ENCODE data around the gene KRT71. TPM values are rescaled to one million over a fixed set of nuclear protein-coding genes. Genes with fewer than 3 reads are reported as not detected.

Gene KRT71
- total RNA-seq, 4 donors from 2014 or later: 0.32 to 61.7 (median 1.6) TPM; not detected in 1

DNA sequence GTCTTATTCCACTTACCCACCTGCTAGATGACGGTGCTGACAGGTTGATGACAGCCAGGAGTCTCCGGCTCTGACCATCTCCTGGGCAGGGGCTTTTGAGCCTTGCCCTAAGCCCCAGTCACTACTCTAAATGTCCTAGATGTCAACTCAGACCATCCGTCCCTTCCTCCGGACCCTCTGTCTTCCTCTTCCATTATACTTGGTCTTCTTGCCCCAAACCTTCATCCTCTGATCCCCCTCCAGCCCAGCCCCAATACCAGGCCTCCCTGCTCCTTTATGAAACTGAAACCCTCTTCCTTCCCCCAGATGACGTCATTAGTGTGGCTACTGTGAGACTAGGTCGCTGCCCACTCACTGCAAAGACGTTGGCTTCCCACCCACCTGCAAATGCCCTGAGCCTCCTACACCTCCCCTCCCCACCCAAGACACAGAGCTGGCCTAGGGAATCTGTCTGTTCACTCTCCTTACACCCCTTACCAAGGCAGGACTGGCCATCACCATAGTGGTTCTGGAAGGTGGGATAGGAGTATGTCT is 10.1 kb downstream of the KRT71 start:
- intact Hi-C loops (cut with DNase I; ENCODE audit: low total_unique reads): no loop called here
- TF ChIP-seq, protein P1, sequence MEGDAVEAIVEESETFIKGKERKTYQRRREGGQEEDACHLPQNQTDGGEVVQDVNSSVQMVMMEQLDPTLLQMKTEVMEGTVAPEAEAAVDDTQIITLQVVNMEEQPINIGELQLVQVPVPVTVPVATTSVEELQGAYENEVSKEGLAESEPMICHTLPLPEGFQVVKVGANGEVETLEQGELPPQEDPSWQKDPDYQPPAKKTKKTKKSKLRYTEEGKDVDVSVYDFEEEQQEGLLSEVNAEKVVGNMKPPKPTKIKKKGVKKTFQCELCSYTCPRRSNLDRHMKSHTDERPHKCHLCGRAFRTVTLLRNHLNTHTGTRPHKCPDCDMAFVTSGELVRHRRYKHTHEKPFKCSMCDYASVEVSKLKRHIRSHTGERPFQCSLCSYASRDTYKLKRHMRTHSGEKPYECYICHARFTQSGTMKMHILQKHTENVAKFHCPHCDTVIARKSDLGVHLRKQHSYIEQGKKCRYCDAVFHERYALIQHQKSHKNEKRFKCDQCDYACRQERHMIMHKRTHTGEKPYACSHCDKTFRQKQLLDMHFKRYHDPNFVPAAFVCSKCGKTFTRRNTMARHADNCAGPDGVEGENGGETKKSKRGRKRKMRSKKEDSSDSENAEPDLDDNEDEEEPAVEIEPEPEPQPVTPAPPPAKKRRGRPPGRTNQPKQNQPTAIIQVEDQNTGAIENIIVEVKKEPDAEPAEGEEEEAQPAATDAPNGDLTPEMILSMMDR (IDR thresholded peaks at IDR 0.05): no peak
- no peak for TF ChIP-seq POLR2A (IDR thresholded peaks at IDR 0.05)
- WGBS, 2 donors: 78 to 82% methylated on average over 7 of the region's 7 CpGs
- no peak overlapping the region for H3K4me3 ChIP-seq (ENCODE audit: low read depth, poor library complexity, severe bottlenecking)
- no peak for DNase-seq (ENCODE audit: low spot score in 2 of 2)

DNA sequence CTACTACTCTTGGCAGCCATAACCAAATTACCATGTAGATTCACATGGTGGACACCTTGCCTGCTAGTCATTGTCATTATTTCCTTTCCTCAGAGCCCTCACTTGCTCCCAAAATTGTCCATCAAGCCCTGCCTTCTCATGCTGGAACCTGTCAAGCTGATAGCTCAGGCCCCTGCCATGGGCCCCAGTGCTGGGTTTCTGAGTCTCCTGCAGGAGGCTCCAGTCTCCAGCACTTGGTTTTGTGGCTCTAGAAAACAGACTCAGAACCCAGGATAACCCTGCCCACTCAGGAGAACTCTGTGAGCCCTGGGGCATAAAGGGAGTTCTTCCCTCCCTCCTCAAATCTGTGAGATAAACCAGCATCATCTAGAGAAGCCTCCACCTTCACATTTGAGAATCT is 10.8 kb downstream of the KRT71 start:
- no peak overlapping the region for H3K4me3 ChIP-seq (ENCODE audit: low read depth, poor library complexity, severe bottlenecking)

DNA sequence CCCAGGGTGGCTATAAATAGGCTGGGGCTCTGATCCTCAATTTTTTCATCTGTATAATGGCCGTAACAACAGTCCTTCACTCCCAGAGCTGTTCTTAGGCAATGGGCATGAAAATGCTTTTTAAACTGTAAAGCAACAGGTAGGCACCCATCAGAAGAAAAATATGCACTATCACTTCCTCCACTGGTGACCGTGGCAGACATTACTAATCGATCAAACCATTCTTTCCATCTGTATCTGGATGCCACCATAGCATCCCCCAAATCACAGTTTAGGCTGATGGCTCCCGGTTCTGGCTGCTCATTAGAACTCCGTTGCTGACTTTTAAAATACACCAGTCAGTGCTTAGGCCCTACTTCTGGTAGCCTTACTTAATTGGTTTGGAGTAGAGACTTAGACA is 11.2 kb downstream of the KRT71 start:
- intact Hi-C loops (cut with DNase I; ENCODE audit: low total_unique reads): no loop called here
- DNase-seq (ENCODE audit: low spot score in 2 of 2): no peak
- 87 to 94% methylated on average over 5 of the region's 5 CpGs for WGBS, 2 donors
- no peak overlapping the region for H3K4me3 ChIP-seq (ENCODE audit: low read depth, poor library complexity, severe bottlenecking)
- TF ChIP-seq POLR2A (IDR thresholded peaks at IDR 0.05): no peak
- TF ChIP-seq, protein P1 (IDR thresholded peaks at IDR 0.05): no peak

More for the DNA sequence above, 10.8 kb downstream of the KRT71 start:
- DNase-seq (ENCODE audit: low spot score in 2 of 2): no peak
- no peak for TF ChIP-seq POLR2A (IDR thresholded peaks at IDR 0.05)
- TF ChIP-seq, protein P1 (IDR thresholded peaks at IDR 0.05): no peak
- intact Hi-C loops (cut with DNase I; ENCODE audit: low total_unique reads): no loop called here

- intact Hi-C loops (cut with DNase I; ENCODE audit: low total_unique reads): no loop called here
- WGBS, 2 donors: 83 to 84% methylated on average over 7 of the region's 7 CpGs
- TF ChIP-seq, protein P1 (IDR thresholded peaks at IDR 0.05): no peak
- TF ChIP-seq POLR2A (IDR thresholded peaks at IDR 0.05): no peak
- no peak overlapping the region for H3K4me3 ChIP-seq (ENCODE audit: low read depth, poor library complexity, severe bottlenecking)
- no peak for DNase-seq (ENCODE audit: low spot score in 2 of 2)
Measured at GRCh38 chr12:52540531-52540930, 12.4 kb downstream of the KRT71 start.

GRCh38 chr12:52539821-52540173 is 13.1 kb downstream of the KRT71 start:
- 86 to 90% methylated on average over 3 of the region's 3 CpGs for WGBS, 2 donors
- TF ChIP-seq POLR2A (IDR thresholded peaks at IDR 0.05): no peak
- TF ChIP-seq, protein P1 (IDR thresholded peaks at IDR 0.05): no peak
- H3K4me3 ChIP-seq (ENCODE audit: low read depth, poor library complexity, severe bottlenecking): no peak overlapping the region
- DNase-seq (ENCODE audit: low spot score in 2 of 2): no peak
- intact Hi-C loops (cut with DNase I; ENCODE audit: low total_unique reads): no loop called here
